ENCODE measurements around the gene WNT3A. TPM values are rescaled to one million over a fixed set of nuclear protein-coding genes. Genes with fewer than 3 reads are reported as not detected.

The WNT3A gene
- polyA plus RNA-seq, 3 donors = not detected

DNA sequence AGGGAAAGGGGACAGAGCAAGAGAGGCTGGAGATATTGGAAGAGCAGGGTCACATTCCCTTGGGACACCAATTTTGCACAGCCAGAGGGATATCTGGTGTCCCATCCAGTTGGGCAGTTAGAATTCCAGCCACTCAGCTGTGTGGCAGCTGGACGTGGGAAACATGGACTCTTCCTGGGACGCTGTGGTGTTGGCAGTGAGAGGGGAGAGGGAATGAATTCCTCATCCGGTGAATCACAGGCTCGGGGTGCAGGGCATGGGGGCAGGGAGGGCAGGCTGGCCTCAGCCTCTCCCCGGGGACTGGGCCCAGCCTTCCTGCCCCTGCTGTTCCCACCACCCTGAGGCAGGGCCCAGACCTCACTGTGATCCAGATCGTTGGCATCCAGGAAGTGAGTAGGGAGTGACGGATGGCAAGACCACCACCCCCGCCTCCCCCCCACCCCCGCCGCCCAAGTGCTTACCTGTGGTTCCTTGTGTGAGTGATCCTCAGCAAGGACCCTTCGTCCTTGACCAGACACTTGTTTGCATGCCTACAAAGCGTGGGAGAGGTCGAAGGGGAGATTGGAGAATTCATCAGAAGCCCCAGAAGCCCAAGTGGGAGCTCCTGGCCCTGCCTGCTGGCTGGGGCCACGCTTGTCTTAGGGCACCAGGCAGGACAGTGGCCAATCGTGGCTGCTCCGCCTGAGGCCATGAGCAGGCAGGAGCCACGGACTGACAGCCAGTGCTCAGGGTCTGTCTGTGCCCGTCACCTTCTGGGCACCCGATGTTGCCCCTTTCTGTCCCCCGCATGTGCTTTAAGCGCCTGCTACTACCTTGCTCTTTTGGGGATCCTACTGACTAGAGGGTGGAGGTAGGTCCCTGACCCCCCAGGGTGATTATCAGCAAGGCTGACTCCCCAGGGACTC is 8.7 kb downstream of the WNT3A start:
- Histone ChIP-seq H4K20me1 (ENCODE audit: insufficient read depth, low read length) (no peaks in the 10 kb centered on the region), H3K4me3 (replicated peaks in 1 of 3; ENCODE audit: low read depth in 2 of 3, low read length in 3 of 3) (no peak overlapping the region), H3K9ac (ENCODE audit: insufficient read depth, low read length, poor library complexity, severe bottlenecking) (no peak overlapping the region), H3K79me2 (ENCODE audit: insufficient read depth, low read length) (no peaks in the 10 kb centered on the region), H3K27me3 (ENCODE audit: control insufficient read depth in 2 of 2, insufficient read depth in 2 of 2, low read length in 2 of 2) (no peaks in the 10 kb centered on the region), H3K36me3 (replicated peaks in 1 of 2; ENCODE audit: control insufficient read depth in 1 of 2, insufficient read depth in 2 of 2, low read length in 2 of 2) (no peaks in the 10 kb centered on the region), H2AFZ (ENCODE audit: insufficient read depth, low read depth, low read length, poor library complexity, severe bottlenecking) (no peak overlapping the region), H3K27ac (ENCODE audit: low read depth in 1 of 2, low read length in 2 of 2) (no peak overlapping the region), H3K4me2 (replicated peaks; ENCODE audit: extremely low read depth, low read length, poor library complexity, severe bottlenecking) (no peak overlapping the region), H3K9me3 (replicated peaks in 1 of 2; ENCODE audit: control insufficient read depth in 1 of 2, insufficient read depth in 1 of 2, low read length in 2 of 2) (no peaks in the 10 kb centered on the region), H3K4me1 (ENCODE audit: control insufficient read depth in 1 of 2, insufficient read depth in 2 of 2, low read length in 2 of 2) (no peaks in the 10 kb centered on the region)
- Mint-ChIP-seq H3K4me3 (no peak overlapping the region), H3K27me3 (ENCODE audit: low read depth in 3 of 3) (peaks cover 2 to 8% (median 3%) of the 10 kb centered on the region in 3 donors), H3K27ac (peak overlapping the region in 1 of 7 donors; percentile 42), H3K36me3 (no peaks in the 10 kb centered on the region), H3K4me1 (no peaks in the 10 kb centered on the region), H3K9me3 (no peaks in the 10 kb centered on the region)
- DNase-seq = no peak
- WGBS (ENCODE audit: insufficient coverage) = 96% methylated on average over 13 of the region's 21 CpGs
- intact Hi-C loops (cut with micrococcal nuclease) = no loop called here
- TF ChIP-seq CTCF (IDR thresholded peaks at IDR 0.05) = no peak

- H3K27me3 Mint-ChIP-seq (ENCODE audit: low read depth in 3 of 3) = peaks cover 2 to 6% (median 5%) of the 10 kb centered on the region in 3 donors
- H3K4me3 ChIP-seq (replicated peaks in 1 of 3; ENCODE audit: low read depth in 2 of 3, low read length in 3 of 3) = no peak overlapping the region
- H3K79me2 ChIP-seq (ENCODE audit: insufficient read depth, low read length) = no peaks in the 10 kb centered on the region
- no peak overlapping the region for H3K4me3 Mint-ChIP-seq
- H3K27ac ChIP-seq (ENCODE audit: low read depth in 1 of 2, low read length in 2 of 2) = no peak overlapping the region
- H3K27me3 ChIP-seq (ENCODE audit: control insufficient read depth in 2 of 2, insufficient read depth in 2 of 2, low read length in 2 of 2) = no peaks in the 10 kb centered on the region
- H3K36me3 Mint-ChIP-seq = no peaks in the 10 kb centered on the region
- DNase-seq = no peak
- H4K20me1 ChIP-seq (ENCODE audit: insufficient read depth, low read length) = no peaks in the 10 kb centered on the region
- H3K27ac Mint-ChIP-seq = no peak overlapping the region
- H3K4me1 Mint-ChIP-seq = no peaks in the 10 kb centered on the region
- H3K9me3 Mint-ChIP-seq = no peaks in the 10 kb centered on the region
- no peak for TF ChIP-seq CTCF (IDR thresholded peaks at IDR 0.05)
- no peak overlapping the region for H3K4me2 ChIP-seq (replicated peaks; ENCODE audit: extremely low read depth, low read length, poor library complexity, severe bottlenecking)
- H2AFZ ChIP-seq (ENCODE audit: insufficient read depth, low read depth, low read length, poor library complexity, severe bottlenecking) = no peak overlapping the region
- no peak overlapping the region for H3K9ac ChIP-seq (ENCODE audit: insufficient read depth, low read length, poor library complexity, severe bottlenecking)
- intact Hi-C loops (cut with micrococcal nuclease) = no loop called here
- no peaks in the 10 kb centered on the region for H3K4me1 ChIP-seq (ENCODE audit: control insufficient read depth in 1 of 2, insufficient read depth in 2 of 2, low read length in 2 of 2)
- 100% methylated on average over 2 of the region's 2 CpGs for WGBS (ENCODE audit: insufficient coverage)
- no peaks in the 10 kb centered on the region for H3K36me3 ChIP-seq (replicated peaks in 1 of 2; ENCODE audit: control insufficient read depth in 1 of 2, insufficient read depth in 2 of 2, low read length in 2 of 2)
- no peaks in the 10 kb centered on the region for H3K9me3 ChIP-seq (replicated peaks in 1 of 2; ENCODE audit: control insufficient read depth in 1 of 2, insufficient read depth in 1 of 2, low read length in 2 of 2)
Measured at GRCh38 chr1:228016181-228016510, 9.3 kb downstream of the WNT3A start.
